NCI-H146 (cell line): Measurements from ENCODE around the gene GATAD1.
"Not testable (repeated sequence)": the region's sequence is repeated elsewhere in the genome, so short reads cannot be mapped to it uniquely, and the experiment has no call there.

ENCODE experiments used
- DNase-seq: peaks from one replicate; lab custom pipeline; 2025; lab: John Stamatoyannopoulos, UW

The GATAD1 gene

GRCh38 chr7:92436612-92437445 is 10.5 kb upstream of the GATAD1 start:
- DNase-seq, result no peak

- no peak for DNase-seq
Observed at GRCh38 chr7:92437956-92438491, 9.3 kb upstream of the GATAD1 start.

GRCh38 chr7:92442720-92443119 is 4.6 kb upstream of the GATAD1 start:
- not testable (repeated sequence) for DNase-seq

- DNase-seq, result no peak
Observed at GRCh38 chr7:92446869-92447344, 375 bp upstream of the GATAD1 start.

GRCh38 chr7:92448205-92448747 is 994 bp downstream of the GATAD1 start:
- DNase-seq, result peak; percentile 72

- DNase-seq, result no peak
Observed at GRCh38 chr7:92451645-92452044, 4.4 kb downstream of the GATAD1 start.

GRCh38 chr7:92456236-92456635 is 9.0 kb downstream of the GATAD1 start:
- DNase-seq, result no peak

GRCh38 chr7:92460109-92460508 is 12.8 kb downstream of the GATAD1 start:
- no peak for DNase-seq

GRCh38 chr7:92460510-92460909 is 13.2 kb downstream of the GATAD1 start:
- no peak for DNase-seq

GRCh38 chr7:92461027-92462003 is 14.0 kb downstream of the GATAD1 start:
- peak; percentile 69 for DNase-seq

- DNase-seq, result no peak
Observed at GRCh38 chr7:92462560-92462959, 15.3 kb downstream of the GATAD1 start.

- DNase-seq, result no peak
Observed at GRCh38 chr7:92464515-92464914, 17.2 kb downstream of the GATAD1 start.

- no peak for DNase-seq
Observed at GRCh38 chr7:92466682-92467081, 19.4 kb downstream of the GATAD1 start.

GRCh38 chr7:92468589-92468988 is 21.3 kb downstream of the GATAD1 start:
- not testable (repeated sequence) for DNase-seq

- not testable (repeated sequence) for DNase-seq
Observed at GRCh38 chr7:92473989-92474388, 26.7 kb downstream of the GATAD1 start.

GRCh38 chr7:92475261-92475770 is 28.0 kb downstream of the GATAD1 start:
- not testable (repeated sequence) for DNase-seq

- DNase-seq, result not testable (repeated sequence)
Observed at GRCh38 chr7:92475851-92476590, 28.7 kb downstream of the GATAD1 start.

GRCh38 chr7:92477681-92478080 is 30.4 kb downstream of the GATAD1 start, which contains the start of gene ERVW-1:
Gene ERVW-1, minus strand, starts transcription at chr7:92477946. Its CDS starts 7,565 bp downstream, at chr7:92470381.
- DNase-seq, result not testable (repeated sequence)

GRCh38 chr7:92478095-92478494 is 30.8 kb downstream of the GATAD1 start:
- DNase-seq, result no peak

- DNase-seq, result no peak
Observed at GRCh38 chr7:92478711-92479110, 31.4 kb downstream of the GATAD1 start.

GRCh38 chr7:92479146-92479545 is 31.9 kb downstream of the GATAD1 start:
- not testable (repeated sequence) for DNase-seq
